Calu3 (cell line): ENCODE data around the gene MPIG6B. TPM values are rescaled to one million over a fixed set of nuclear protein-coding genes. Genes with fewer than 3 reads are reported as not detected.

Experiments used
- BruUV-seq: library from RNA; stranded (reverse); fragments of 400-500 nt; replicated peaks from 2 replicates; lab custom pipeline; 2021; lab: Mats Ljungman, UMichigan
- CTCF ChIA-PET: fragments of 300-600 bp; sonication (Branson Sonifier 250); formaldehyde crosslinking; loops from one replicate; lab custom pipeline; 2022; ENCODE audit warnings: antibody characterized with exemption; lab: Charles Lee
- DNase-seq: peaks from one replicate; pipeline ENCODE4 v3.0.0; 2022
- H3K27ac Mint-ChIP-seq: one replicate; pipeline ENCODE4 v1.8.0; 2022; ENCODE audit warnings: mixed read lengths; ENCODE audit not compliant: unreplicated experiment
- H3K27me3 Mint-ChIP-seq: one replicate; pipeline ENCODE4 v1.8.0; 2022; ENCODE audit warnings: mixed read lengths; ENCODE audit not compliant: unreplicated experiment
- H3K36me3 Mint-ChIP-seq: one replicate; pipeline ENCODE4 v1.8.0; 2022; ENCODE audit warnings: mild to moderate bottlenecking, moderate library complexity, mixed read lengths; ENCODE audit not compliant: insufficient read depth, unreplicated experiment
- H3K4me1 Mint-ChIP-seq: one replicate; pipeline ENCODE4 v1.8.0; 2022; ENCODE audit warnings: mild to moderate bottlenecking, low read depth, mixed read lengths; ENCODE audit not compliant: unreplicated experiment
- H3K4me3 Mint-ChIP-seq: one replicate; pipeline ENCODE4 v1.8.0; 2022; ENCODE audit warnings: mild to moderate bottlenecking, low read depth, moderate library complexity, mixed read lengths; ENCODE audit not compliant: unreplicated experiment
- H3K9me3 Mint-ChIP-seq: one replicate; pipeline ENCODE4 v1.8.0; 2022; ENCODE audit warnings: low read depth, mixed read lengths; ENCODE audit not compliant: unreplicated experiment
- CTCF ChIP-seq: fragments of 200-600 bp; IDR thresholded peaks from one replicate; pipeline ENCODE4 v1.8.0; 2022; ENCODE audit warnings: antibody characterized with exemption; ENCODE audit not compliant: unreplicated experiment
- intact Hi-C: fragments of 100-400 bp; cut with micrococcal nuclease; formaldehyde crosslinking; loops from one replicate; pipeline ENCODE4 v1.10.0; 2022; ENCODE audit not compliant: unreplicated experiment
- microRNA-seq: library from miRNA; unstranded; fragments of <30 nt; microRNA quantifications from one replicate; pipeline ENCODE4 v1.2.0, GENCODE V29; 2022
- total RNA-seq: library from RNA; stranded (reverse); gene quantifications from 2 replicates; pipeline ENCODE4 v1.2.3, GENCODE V29; 2022

The MPIG6B gene
- total RNA-seq, 1 experiment from 2014 or later: not detected

DNA sequence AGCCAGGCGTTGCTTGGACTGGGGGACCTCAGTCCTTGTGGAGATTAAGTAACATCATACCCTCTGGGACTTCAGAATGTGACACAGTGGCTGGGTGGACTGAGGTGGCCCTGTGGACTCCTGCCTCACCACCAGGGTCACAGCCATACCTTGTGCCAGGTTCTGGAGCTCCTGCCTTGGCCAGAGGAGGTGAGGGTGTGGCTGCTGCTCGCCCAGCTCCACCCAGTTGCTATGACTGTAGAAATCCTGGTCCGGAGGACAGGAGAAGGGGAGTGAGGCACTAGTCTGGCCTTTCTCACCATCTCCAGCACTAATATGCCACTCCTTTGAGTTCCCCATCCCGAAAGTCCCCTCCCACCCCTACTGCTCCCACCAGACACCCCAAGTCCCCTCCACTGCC is 52.0 kb downstream of the MPIG6B start:
- peak overlapping the region; percentile 65 for H3K4me3 Mint-ChIP-seq
- H3K4me1 Mint-ChIP-seq: peaks cover 43% of the 10 kb centered on the region
- no peaks in the 10 kb centered on the region for H3K9me3 Mint-ChIP-seq
- H3K36me3 Mint-ChIP-seq: peaks cover 63% of the 10 kb centered on the region
- peak overlapping the region; percentile 94 for H3K27ac Mint-ChIP-seq
- no TSS peak for BruUV-seq
- peak; percentile 85 for DNase-seq
- H3K27me3 Mint-ChIP-seq: no peaks in the 10 kb centered on the region
- intact Hi-C loops: loop anchor here (2.0 to 10.0 kb wide), 4 partner anchors 47 to 170 kb away; partner anchors contain the start of genes CFB and NEU1
- TF ChIP-seq CTCF: peak; percentile 13
- CTCF ChIA-PET: interaction anchor here (0.6 to 4.0 kb wide), 23 partner anchors 9 to 454 kb away, joined by 3 to 51 read pairs (median 5); partner anchors contain the start of genes HSPA1B, LSM2, LY6G5C and LY6G6F

DNA sequence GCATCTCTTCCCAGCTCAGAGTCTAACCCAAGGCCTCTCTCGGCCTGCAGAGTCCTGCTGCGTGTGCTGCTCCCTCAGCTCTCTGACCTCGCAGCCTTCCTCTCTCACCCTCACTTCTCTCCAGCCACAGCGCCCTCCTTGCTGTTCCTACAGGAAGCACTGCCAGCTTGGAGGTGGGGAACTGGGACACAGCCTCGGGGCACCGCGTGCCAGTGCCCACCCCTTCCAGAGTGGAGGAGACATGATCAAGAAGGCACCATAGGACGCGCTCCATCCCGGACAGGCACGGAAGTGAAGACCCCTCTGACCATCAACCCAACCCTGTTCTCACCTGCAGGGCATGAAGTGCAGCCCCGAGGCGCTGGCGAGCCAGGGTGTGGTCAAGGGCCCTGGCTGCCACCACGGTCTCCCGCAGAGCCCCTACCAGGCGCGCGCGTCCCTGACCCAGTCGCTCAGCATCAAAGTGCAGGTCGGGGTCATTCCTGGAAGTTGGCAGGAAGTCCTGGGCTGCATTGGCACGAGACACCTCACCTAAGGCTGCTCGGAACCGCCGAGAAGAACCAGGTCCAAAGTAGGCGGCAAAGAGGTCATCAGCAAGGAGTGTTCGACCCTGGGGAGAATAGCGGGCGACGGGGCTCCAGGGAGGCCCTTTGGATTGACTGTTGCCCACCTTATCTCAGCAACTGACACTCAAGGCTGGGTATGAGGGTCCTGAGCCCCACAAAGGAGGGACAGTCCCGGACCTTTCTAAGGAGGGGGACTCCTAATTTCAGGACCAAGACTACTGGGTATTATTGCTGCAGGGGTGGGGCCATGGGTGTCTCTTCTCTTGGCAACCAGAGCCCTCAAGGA is 52.7 kb downstream of the MPIG6B start:
- intact Hi-C loops: loop anchor here (2.0 to 10.0 kb wide), 4 partner anchors 46 to 169 kb away; partner anchors contain the start of genes CFB and NEU1
- Mint-ChIP-seq H3K4me1 (peaks cover 43% of the 10 kb centered on the region), H3K4me3 (peak overlapping the region; percentile 65), H3K27me3 (no peaks in the 10 kb centered on the region), H3K27ac (peak overlapping the region; percentile 94), H3K36me3 (peaks cover 70% of the 10 kb centered on the region), H3K9me3 (no peaks in the 10 kb centered on the region)
- TSS peak; percentile 55 for BruUV-seq
- no peak for TF ChIP-seq CTCF
- DNase-seq: peak; percentile 63
- CTCF ChIA-PET: interaction anchor here (0.6 to 4.0 kb wide), 24 partner anchors 12 to 455 kb away, joined by 3 to 51 read pairs (median 7); partner anchors contain the start of genes CFB, HSPA1B, LSM2 and LY6G5C

Small RNAs within 50 kb of the gene (microRNA-seq; reads per million reads assigned to microRNA genes)
- 5.3 reads per million, percentile 16 among the genes with 10 or more reads in this experiment for gene MIR4646

Other genes starting within 250 kb of the MPIG6B start
- 59.3 and 64.3 TPM in 2 replicates for gene MICB, start 225.2 kb upstream of the MPIG6B start, total RNA-seq
- gene MCCD1, start 194.4 kb upstream of the MPIG6B start, total RNA-seq: not detected in 2 replicates
- gene DDX39B, start 181.4 kb upstream of the MPIG6B start, total RNA-seq: 631 and 646 TPM in 2 replicates
- 1.0 and 1.5 TPM in 2 replicates for gene ATP6V1G2, start 176.8 kb upstream of the MPIG6B start, total RNA-seq
- gene NFKBIL1, start 175.8 kb upstream of the MPIG6B start, total RNA-seq: 33.5 and 34.0 TPM in 2 replicates
- gene LTA, start 151.1 kb upstream of the MPIG6B start, total RNA-seq: not detected in 2 replicates
- 0.22 and 0.68 TPM in 2 replicates for gene TNF, start 147.8 kb upstream of the MPIG6B start, total RNA-seq
- gene LTB, start 140.9 kb upstream of the MPIG6B start, total RNA-seq: 0.44 and 1.4 TPM in 2 replicates
- 0.94 TPM in 1 of 2 replicates, not detected in the other for gene LST1, start 137.1 kb upstream of the MPIG6B start, total RNA-seq
- not detected in 2 replicates for gene NCR3, start 130.4 kb upstream of the MPIG6B start, total RNA-seq
- gene AIF1, start 108.1 kb upstream of the MPIG6B start, total RNA-seq: not detected in 2 replicates
- gene PRRC2A, start 102.7 kb upstream of the MPIG6B start, total RNA-seq: 473 and 509 TPM in 2 replicates
- gene BAG6, start 70.7 kb upstream of the MPIG6B start, total RNA-seq: 617 and 663 TPM in 2 replicates
- gene APOM, start 67.5 kb upstream of the MPIG6B start, total RNA-seq: 2.6 and 3.6 TPM in 2 replicates
- 40.3 and 42.9 TPM in 2 replicates for gene C6orf47, start 62.6 kb upstream of the MPIG6B start, total RNA-seq
- gene GPANK1, start 58.4 kb upstream of the MPIG6B start, total RNA-seq: 32.2 and 35.6 TPM in 2 replicates
- 337 and 357 TPM in 2 replicates for gene CSNK2B, start 57.3 kb upstream of the MPIG6B start, total RNA-seq
- gene LY6G5B, start 53.4 kb upstream of the MPIG6B start, total RNA-seq: 44.6 and 45.1 TPM in 2 replicates
- 4.9 and 5.4 TPM in 2 replicates for gene LY6G5C, start 42.3 kb upstream of the MPIG6B start, total RNA-seq
- 89.9 and 99.1 TPM in 2 replicates for gene ABHD16A, start 20.0 kb upstream of the MPIG6B start, total RNA-seq
- not detected in 2 replicates for gene LY6G6F, start 16.5 kb upstream of the MPIG6B start, total RNA-seq
- not detected in 2 replicates for gene LY6G6D, start 8.0 kb upstream of the MPIG6B start, total RNA-seq
- gene LY6G6C, start 1.6 kb upstream of the MPIG6B start, total RNA-seq: 1.0 TPM in 1 of 2 replicates, not detected in the other
- 81.4 and 89.6 TPM in 2 replicates for gene DDAH2, start 5.9 kb downstream of the MPIG6B start, total RNA-seq
- gene CLIC1, start 13.2 kb downstream of the MPIG6B start, total RNA-seq: 943 and 1,109 TPM in 2 replicates
- gene MSH5, start 16.6 kb downstream of the MPIG6B start, total RNA-seq: 156 and 176 TPM in 2 replicates
- 26.6 and 30.3 TPM in 2 replicates for gene SAPCD1, start 39.3 kb downstream of the MPIG6B start, total RNA-seq
- 22.1 and 37.6 TPM in 2 replicates for gene VWA7, start 54.0 kb downstream of the MPIG6B start, total RNA-seq
- gene VARS1, start 72.4 kb downstream of the MPIG6B start, total RNA-seq: 316 and 331 TPM in 2 replicates
- 126 and 144 TPM in 2 replicates for gene LSM2, start 83.6 kb downstream of the MPIG6B start, total RNA-seq
- 4.2 and 4.3 TPM in 2 replicates for gene HSPA1L, start 91.9 kb downstream of the MPIG6B start, total RNA-seq
- 1,238 and 1,263 TPM in 2 replicates for gene HSPA1A, start 92.2 kb downstream of the MPIG6B start, total RNA-seq
- 687 and 705 TPM in 2 replicates for gene HSPA1B, start 104.4 kb downstream of the MPIG6B start, total RNA-seq
- gene NEU1, start 139.4 kb downstream of the MPIG6B start, total RNA-seq: 133 and 159 TPM in 2 replicates
- gene SLC44A4, start 155.6 kb downstream of the MPIG6B start, total RNA-seq: 185 and 238 TPM in 2 replicates
- gene EHMT2, start 174.3 kb downstream of the MPIG6B start, total RNA-seq: 131 and 138 TPM in 2 replicates
- gene ZBTB12, start 178.7 kb downstream of the MPIG6B start, total RNA-seq: 22.6 and 28.1 TPM in 2 replicates
- 5.0 and 6.3 TPM in 2 replicates for gene C2, start 204.3 kb downstream of the MPIG6B start, total RNA-seq
- gene CFB, start 222.7 kb downstream of the MPIG6B start, total RNA-seq: 944 and 1,205 TPM in 2 replicates
- 141 and 157 TPM in 2 replicates for gene NELFE, start 235.6 kb downstream of the MPIG6B start, total RNA-seq
- 182 and 201 TPM in 2 replicates for gene SKIC2, start 235.8 kb downstream of the MPIG6B start, total RNA-seq
- gene DXO, start 248.8 kb downstream of the MPIG6B start, total RNA-seq: 40.9 and 43.6 TPM in 2 replicates